ENCODE results near the gene CORIN.

- TF ChIP-seq CTCF (conservative IDR thresholded peaks at IDR 0.05; ENCODE audit: low read depth, low read length) (no peak), EZH2 (IDR thresholded peaks at IDR 0.05; ENCODE audit: borderline replicate concordance, low read depth, low read length, poor library complexity, severe bottlenecking) (no peak)
Measured at GRCh38 chr4:47668256-47668655, 169.6 kb downstream of the CORIN start.

All from A673 (cell line).